ENCODE measurements around the gene PLK5.
A peak's percentile ranks its signal among the peaks of the same experiment; 100 is the strongest.

DNA sequence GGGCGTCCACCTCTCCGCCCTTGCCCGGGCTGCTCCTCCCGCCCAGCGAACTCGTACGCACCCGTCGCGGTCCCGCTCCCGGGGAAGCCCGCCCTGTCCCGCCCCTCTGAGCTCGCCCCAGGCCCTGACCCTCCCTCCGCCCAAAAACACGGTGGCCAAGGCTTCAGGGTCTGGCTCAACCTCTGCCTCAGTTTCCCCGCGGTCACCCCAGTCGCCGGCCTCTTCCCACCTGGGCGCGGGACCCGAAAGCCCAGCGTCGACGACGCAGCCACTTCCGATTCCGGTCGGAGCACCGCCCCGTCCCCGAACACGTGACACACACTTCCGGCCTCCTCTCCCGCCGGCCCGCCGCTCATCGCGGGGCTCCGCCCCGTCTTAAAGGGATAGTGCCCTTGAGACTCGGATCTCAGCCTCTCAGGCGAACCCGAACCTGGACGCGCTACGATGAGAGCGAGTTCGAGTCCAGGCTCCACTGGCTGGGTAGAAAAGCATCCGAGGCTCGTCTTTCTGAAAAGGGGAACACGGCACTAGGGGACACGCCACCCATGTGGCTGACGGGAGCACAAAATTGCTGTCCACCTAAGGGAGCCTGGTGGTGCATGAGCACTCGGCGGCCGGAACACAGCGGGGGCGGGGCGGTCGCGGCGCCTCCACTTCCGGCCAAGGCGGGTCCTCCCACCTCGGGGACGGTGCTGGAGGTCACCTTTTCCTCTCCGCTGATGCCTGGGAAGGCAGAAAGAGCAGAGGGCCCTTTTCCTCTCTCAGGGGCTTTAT, 44.8 kb upstream of the PLK5 start, which contains the start of gene C19orf25:
- TF ChIP-seq, protein P1, sequence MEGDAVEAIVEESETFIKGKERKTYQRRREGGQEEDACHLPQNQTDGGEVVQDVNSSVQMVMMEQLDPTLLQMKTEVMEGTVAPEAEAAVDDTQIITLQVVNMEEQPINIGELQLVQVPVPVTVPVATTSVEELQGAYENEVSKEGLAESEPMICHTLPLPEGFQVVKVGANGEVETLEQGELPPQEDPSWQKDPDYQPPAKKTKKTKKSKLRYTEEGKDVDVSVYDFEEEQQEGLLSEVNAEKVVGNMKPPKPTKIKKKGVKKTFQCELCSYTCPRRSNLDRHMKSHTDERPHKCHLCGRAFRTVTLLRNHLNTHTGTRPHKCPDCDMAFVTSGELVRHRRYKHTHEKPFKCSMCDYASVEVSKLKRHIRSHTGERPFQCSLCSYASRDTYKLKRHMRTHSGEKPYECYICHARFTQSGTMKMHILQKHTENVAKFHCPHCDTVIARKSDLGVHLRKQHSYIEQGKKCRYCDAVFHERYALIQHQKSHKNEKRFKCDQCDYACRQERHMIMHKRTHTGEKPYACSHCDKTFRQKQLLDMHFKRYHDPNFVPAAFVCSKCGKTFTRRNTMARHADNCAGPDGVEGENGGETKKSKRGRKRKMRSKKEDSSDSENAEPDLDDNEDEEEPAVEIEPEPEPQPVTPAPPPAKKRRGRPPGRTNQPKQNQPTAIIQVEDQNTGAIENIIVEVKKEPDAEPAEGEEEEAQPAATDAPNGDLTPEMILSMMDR (IDR thresholded peaks at IDR 0.05) = no peak
- TF ChIP-seq EP300 (IDR thresholded peaks at IDR 0.05) (peak in 1 of 4 donors; percentile 6), POLR2A (IDR thresholded peaks at IDR 0.05) (peak; percentile 27 to 60)
